Tibial artery (tissue), 4 donors: ENCODE measurements around the gene GCN1.

Experiments used
- DNase-seq, 2 donors: peaks; one replicate each; pipeline ENCODE4 v3.0.0-alpha.2; 2019
- H3K27ac ChIP-seq, 2 donors: fragments of 200-600 bp; sonication (generic) in 1 of 2; 1 replicate in 1 of 2; 2 replicates in 1 of 2; pipeline ENCODE4 v1.5.1; 2018 to 2019; ENCODE audit warnings: mild to moderate bottlenecking in 1 of 2
- H3K27me3 ChIP-seq, 2 donors: fragments of 200-600 bp; sonication (generic) in 1 of 2; one replicate each; pipeline versions ENCODE4 v1.5.1 to v1.6.0; 2016 to 2019
- H3K36me3 ChIP-seq, 3 donors: fragments of 200-600 bp; sonication (generic) in 2 of 3; one replicate each; pipeline ENCODE4 v1.5.1; 2016 to 2019; ENCODE audit warnings: mild to moderate bottlenecking in 2 of 3
- H3K4me1 ChIP-seq, 4 donors: fragments of 200-600 bp; sonication (generic) in 2 of 4; 1 replicate in 3 of 4; 2 replicates in 1 of 4; pipeline ENCODE4 v1.5.1; 2016 to 2019
- H3K4me3 ChIP-seq, 2 donors: fragments of 200-600 bp; sonication (generic) in 1 of 2; 1 replicate in 1 of 2; 2 replicates in 1 of 2; pipeline ENCODE4 v1.5.1; 2018 to 2019; ENCODE audit warnings: mild to moderate bottlenecking in 2 of 2
- H3K9me3 ChIP-seq, 3 donors: fragments of 200-600 bp; sonication (generic) in 1 of 3; one replicate each; pipeline ENCODE4 v1.5.1; 2016 to 2019
- intact Hi-C: fragments of 100-400 bp; cut with DNase I; formaldehyde crosslinking; loops from one replicate; pipeline ENCODE4 v1.15.0; 2023; ENCODE audit warnings: low total_unique reads
- TF ChIP-seq, protein P1 (sequence below), 2 experiments: fragments of 200-600 bp in 1 of 2; fragments of 450-650 bp in 1 of 2; IDR thresholded peaks; one replicate each; pipeline ENCODE4 v1.5.1; 2017 to 2019; ENCODE audit warnings: antibody characterized with exemption in 2 of 2, mild to moderate bottlenecking in 1 of 2, moderate library complexity in 1 of 2

GCN1 gene

DNA sequence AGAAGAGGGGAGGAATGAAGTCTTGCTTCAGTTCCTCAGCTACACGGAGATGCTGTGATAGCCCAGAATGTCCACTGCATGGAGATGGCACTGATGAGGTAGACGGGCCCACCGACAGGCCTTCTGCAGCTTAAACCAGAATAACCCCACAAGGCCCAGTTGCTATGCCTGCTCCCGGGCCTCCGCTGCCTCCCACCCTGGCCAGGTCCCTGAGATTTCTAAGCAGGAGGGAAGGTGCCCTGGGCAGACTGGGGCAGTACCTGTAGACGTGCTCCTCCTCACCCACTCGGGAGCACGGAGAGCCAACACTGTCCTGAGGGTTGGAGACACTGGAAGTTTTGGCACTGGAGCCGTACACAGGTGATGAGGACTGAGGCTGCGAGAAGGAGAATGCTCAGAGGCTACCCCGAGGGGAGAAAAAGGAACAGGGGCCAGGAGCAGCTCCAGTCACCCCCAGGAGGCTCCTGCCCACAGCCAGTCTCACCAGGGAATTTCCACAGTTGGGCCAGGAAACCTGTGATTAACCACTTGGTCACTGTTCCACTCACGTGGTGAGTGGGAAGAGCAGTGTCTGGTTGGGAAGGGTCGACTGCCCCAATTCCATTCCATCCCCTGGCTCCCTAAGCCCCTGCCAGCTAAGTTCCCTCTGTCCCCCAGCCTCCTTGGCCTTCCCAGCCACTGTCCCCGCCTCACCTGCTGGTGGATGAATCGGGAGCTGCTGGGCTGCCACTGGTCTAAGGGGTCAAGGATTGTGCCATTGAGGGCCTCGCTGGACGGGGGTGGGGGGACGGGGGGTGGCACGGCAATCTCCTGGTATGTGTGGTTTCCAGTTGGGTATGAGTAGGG lies 29.2 kb upstream of the GCN1 start:
- TF ChIP-seq, protein P1, sequence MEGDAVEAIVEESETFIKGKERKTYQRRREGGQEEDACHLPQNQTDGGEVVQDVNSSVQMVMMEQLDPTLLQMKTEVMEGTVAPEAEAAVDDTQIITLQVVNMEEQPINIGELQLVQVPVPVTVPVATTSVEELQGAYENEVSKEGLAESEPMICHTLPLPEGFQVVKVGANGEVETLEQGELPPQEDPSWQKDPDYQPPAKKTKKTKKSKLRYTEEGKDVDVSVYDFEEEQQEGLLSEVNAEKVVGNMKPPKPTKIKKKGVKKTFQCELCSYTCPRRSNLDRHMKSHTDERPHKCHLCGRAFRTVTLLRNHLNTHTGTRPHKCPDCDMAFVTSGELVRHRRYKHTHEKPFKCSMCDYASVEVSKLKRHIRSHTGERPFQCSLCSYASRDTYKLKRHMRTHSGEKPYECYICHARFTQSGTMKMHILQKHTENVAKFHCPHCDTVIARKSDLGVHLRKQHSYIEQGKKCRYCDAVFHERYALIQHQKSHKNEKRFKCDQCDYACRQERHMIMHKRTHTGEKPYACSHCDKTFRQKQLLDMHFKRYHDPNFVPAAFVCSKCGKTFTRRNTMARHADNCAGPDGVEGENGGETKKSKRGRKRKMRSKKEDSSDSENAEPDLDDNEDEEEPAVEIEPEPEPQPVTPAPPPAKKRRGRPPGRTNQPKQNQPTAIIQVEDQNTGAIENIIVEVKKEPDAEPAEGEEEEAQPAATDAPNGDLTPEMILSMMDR (IDR thresholded peaks at IDR 0.05), result no peak
- H3K36me3 ChIP-seq, result peaks cover 53 to 66% (median 56%) of the 10 kb centered on the region in 3 donors
- H3K27ac ChIP-seq, result no peak overlapping the region
- peaks cover 3 to 35% (median 26%) of the 10 kb centered on the region in 4 donors for H3K4me1 ChIP-seq
- no peak overlapping the region for H3K4me3 ChIP-seq
- no peaks in the 10 kb centered on the region for H3K27me3 ChIP-seq
- intact Hi-C loops, result no loop called here
- H3K9me3 ChIP-seq, result no peaks in the 10 kb centered on the region
- no peak for DNase-seq

DNA sequence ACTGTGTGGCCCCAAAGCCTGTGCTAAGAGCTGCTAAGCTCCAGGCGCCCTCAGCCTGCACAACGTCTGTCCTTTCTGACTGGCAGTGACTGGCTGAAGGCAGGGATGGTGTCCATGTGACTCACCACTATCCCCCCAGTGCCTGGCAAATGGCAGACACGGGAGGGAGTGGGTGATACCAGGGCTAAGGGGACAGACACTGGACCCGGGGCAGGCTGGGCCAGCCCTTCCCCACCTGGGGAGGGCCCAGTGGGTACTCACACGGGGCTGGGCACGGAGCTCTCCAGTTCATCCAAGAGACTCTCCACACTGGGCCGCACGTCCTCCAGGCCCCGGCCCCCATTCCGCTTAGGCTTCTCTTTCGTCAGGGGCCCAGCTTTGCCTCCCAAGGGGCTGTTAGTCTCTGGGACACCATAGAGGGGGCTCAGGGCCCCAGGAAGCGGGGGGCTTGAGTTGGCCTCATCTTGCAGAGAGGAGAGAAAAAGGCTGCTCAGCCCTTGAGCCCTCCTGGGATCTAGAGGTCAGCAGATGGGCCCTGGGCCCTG lies 27.8 kb upstream of the GCN1 start:
- Histone ChIP-seq H3K4me3 (no peak overlapping the region), H3K27me3 (no peaks in the 10 kb centered on the region), H3K9me3 (no peaks in the 10 kb centered on the region), H3K27ac (no peak overlapping the region), H3K4me1 (peaks cover 0 to 25% (median 17%) of the 10 kb centered on the region in 4 donors), H3K36me3 (peaks cover 53 to 78% (median 65%) of the 10 kb centered on the region in 3 donors)
- TF ChIP-seq, protein P1 (IDR thresholded peaks at IDR 0.05), result no peak
- no peak for DNase-seq
- intact Hi-C loops, result no loop called here

DNA sequence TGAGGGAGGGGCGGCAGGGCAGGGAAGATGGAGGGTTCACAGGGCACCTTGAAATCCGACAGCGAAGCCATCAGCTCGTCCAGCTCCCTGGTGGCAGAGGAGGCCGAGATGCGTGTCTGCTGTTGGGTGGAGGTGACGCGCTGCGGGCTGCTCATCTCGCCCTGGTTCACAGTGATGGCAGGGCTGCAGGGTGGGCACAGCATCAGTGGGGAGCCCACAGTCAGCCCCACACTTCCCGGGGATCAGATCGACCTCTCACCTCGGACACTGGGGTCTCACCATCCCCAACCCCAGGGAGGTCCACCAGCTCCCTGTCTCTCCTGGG lies 27.0 kb upstream of the GCN1 start:
- peaks cover 53 to 84% (median 74%) of the 10 kb centered on the region in 3 donors for H3K36me3 ChIP-seq
- TF ChIP-seq, protein P1 (IDR thresholded peaks at IDR 0.05), result no peak
- no peaks in the 10 kb centered on the region for H3K9me3 ChIP-seq
- H3K27ac ChIP-seq, result no peak overlapping the region
- no peaks in the 10 kb centered on the region for H3K27me3 ChIP-seq
- intact Hi-C loops, result no loop called here
- no peak overlapping the region for H3K4me3 ChIP-seq
- H3K4me1 ChIP-seq, result peaks cover 0 to 25% (median 16%) of the 10 kb centered on the region in 4 donors
- no peak for DNase-seq

DNA sequence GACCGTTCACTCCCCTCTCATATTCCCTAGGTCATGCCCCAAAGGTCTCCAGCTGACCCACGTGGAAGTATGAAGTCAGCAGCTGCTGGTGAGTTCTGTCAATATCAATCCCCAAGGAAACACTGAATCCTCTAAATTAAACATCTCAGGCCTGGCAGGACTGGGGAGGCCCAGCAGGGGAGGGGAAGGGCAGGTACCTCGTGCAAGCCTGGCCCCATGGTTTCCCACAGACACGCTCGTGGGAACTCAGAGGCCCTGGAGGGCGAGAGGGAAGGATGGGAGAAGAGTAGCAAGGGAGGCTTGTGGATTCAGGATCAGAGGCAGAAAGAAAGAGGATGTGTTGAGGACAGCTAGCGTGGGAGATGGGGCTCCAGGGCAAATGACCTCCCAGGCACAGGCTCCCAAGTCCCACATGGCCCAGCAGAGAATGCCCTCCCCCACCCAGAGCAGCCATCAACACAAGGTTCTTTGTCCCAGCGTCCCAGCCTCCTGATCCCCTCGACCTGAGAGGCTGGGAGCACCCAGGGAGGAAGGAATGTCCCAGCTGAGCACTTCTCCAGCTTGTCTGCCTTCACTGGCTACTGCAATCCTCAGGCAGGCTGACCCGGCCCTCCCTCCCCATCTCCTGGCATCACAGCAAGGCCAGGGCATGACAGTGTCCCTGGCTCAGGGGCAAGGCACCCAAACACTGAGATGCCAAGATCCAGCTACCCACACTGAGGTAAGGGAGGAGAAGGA lies 26.5 kb upstream of the GCN1 start:
- Histone ChIP-seq H3K9me3 (no peaks in the 10 kb centered on the region), H3K36me3 (peaks cover 53 to 84% (median 79%) of the 10 kb centered on the region in 3 donors), H3K4me1 (peaks cover 0 to 22% (median 14%) of the 10 kb centered on the region in 4 donors), H3K27ac (no peak overlapping the region), H3K4me3 (no peak overlapping the region), H3K27me3 (no peaks in the 10 kb centered on the region)
- intact Hi-C loops, result no loop called here
- DNase-seq, result no peak
- TF ChIP-seq, protein P1 (IDR thresholded peaks at IDR 0.05), result no peak

DNA sequence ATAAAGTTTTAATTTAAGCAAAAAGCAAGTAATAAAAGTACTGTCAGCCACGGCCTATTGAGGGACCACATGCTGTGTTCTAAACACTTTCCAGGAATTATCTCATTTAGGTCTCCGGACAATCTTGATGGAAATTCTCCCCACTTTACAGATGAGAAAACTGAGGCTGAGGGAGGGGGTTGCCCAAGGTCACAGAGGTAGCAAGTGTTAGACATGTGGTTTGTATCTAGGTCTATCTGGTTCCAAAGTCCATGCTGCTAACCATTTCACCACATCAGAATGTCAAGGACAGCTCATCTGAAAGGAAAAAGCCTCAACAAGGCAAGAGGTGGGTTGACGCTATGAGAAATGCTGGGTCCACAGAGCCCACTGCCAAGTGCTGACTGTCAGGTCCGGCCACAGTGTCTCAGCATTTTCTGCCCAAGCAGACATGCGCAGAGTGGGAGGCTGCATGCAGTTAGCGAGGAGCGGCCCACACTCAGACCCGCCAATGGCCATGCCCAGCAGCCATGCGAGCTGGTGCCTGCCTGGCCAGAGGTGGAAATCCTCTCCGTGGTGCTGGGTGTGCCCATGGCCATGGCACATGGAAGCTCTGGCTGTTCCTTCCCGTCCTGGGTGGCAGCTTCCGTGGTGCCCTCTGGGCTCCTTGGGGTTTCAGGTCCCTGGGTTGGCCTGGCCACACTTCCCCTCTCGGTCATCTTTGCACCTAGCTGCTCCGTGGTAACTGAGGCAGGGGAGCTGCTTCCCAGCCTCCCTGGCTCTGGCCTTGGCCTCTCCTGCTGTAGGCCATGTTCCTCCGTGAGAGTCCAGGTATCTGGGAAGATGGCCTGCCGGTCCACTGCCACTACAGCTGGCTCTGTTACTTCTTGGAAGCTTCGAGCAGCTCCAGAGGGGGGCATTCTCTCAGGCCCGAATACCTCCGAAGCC lies 24.4 kb upstream of the GCN1 start:
- peaks cover 68 to 98% (median 96%) of the 10 kb centered on the region in 3 donors for H3K36me3 ChIP-seq
- H3K27ac ChIP-seq, result no peak overlapping the region
- TF ChIP-seq, protein P1 (IDR thresholded peaks at IDR 0.05), result no peak
- no peak overlapping the region for H3K4me3 ChIP-seq
- H3K9me3 ChIP-seq, result no peaks in the 10 kb centered on the region
- intact Hi-C loops, result no loop called here
- peaks cover 0 to 2% (median 0%) of the 10 kb centered on the region in 4 donors for H3K4me1 ChIP-seq
- H3K27me3 ChIP-seq, result no peaks in the 10 kb centered on the region
- no peak for DNase-seq
